Measurements from ENCODE around the gene APP. TPM values are rescaled to one million over a fixed set of nuclear protein-coding genes. Genes with fewer than 3 reads are reported as not detected.

APP gene
- total RNA-seq, 2 donors from 2014 or later = 460 to 557 TPM

GRCh38 chr21:26188422-26188821 lies 17.9 kb upstream of the APP start:
- Mint-ChIP-seq H3K4me3 (no peak overlapping the region), H3K27ac (no peak overlapping the region), H3K36me3 (ENCODE audit: low read depth) (peaks cover 2% of the 10 kb centered on the region), H3K4me1 (no peaks in the 10 kb centered on the region), H3K9me3 (peaks cover 30% of the 10 kb centered on the region), H3K27me3 (ENCODE audit: insufficient read depth) (no peaks in the 10 kb centered on the region)
- peaks cover 11% of the 10 kb centered on the region for H3K9me3 ChIP-seq (ENCODE audit: control insufficient read depth, low read length)
- no peaks in the 10 kb centered on the region for H3K36me3 ChIP-seq (ENCODE audit: control insufficient read depth, insufficient read depth, low read length)
- H3K27ac ChIP-seq (ENCODE audit: low read depth, low read length) = no peak overlapping the region
- H3K4me1 ChIP-seq (ENCODE audit: control insufficient read depth, insufficient read depth, low read length) = no peaks in the 10 kb centered on the region
- TF ChIP-seq, protein P1, sequence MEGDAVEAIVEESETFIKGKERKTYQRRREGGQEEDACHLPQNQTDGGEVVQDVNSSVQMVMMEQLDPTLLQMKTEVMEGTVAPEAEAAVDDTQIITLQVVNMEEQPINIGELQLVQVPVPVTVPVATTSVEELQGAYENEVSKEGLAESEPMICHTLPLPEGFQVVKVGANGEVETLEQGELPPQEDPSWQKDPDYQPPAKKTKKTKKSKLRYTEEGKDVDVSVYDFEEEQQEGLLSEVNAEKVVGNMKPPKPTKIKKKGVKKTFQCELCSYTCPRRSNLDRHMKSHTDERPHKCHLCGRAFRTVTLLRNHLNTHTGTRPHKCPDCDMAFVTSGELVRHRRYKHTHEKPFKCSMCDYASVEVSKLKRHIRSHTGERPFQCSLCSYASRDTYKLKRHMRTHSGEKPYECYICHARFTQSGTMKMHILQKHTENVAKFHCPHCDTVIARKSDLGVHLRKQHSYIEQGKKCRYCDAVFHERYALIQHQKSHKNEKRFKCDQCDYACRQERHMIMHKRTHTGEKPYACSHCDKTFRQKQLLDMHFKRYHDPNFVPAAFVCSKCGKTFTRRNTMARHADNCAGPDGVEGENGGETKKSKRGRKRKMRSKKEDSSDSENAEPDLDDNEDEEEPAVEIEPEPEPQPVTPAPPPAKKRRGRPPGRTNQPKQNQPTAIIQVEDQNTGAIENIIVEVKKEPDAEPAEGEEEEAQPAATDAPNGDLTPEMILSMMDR (conservative IDR thresholded peaks at IDR 0.05) = no peak
- no peak overlapping the region for H3K9ac ChIP-seq (ENCODE audit: extremely low read depth, low read length, poor library complexity, severe bottlenecking)
- no peak for DNase-seq
- 96 to 97% methylated on average over 3 to 5 of the region's 5 CpGs for whole genome bisulfite sequencing, 2 experiments (ENCODE audit: insufficient coverage in 1 of 2, insufficient read length in 1 of 2)
- H3K27me3 ChIP-seq (ENCODE audit: control insufficient read depth, insufficient read depth, low read length, poor library complexity, severe bottlenecking) = no peaks in the 10 kb centered on the region
- no peak overlapping the region for H3K4me3 ChIP-seq (ENCODE audit: low read length)

- H3K4me3 Mint-ChIP-seq = no peak overlapping the region
Observed at GRCh38 chr21:26185446-26185845, 14.9 kb upstream of the APP start.

GRCh38 chr21:26185021-26185420 lies 14.5 kb upstream of the APP start:
- Histone ChIP-seq H3K4me1 (ENCODE audit: control insufficient read depth, insufficient read depth, low read length) (no peaks in the 10 kb centered on the region), H3K27me3 (ENCODE audit: control insufficient read depth, insufficient read depth, low read length, poor library complexity, severe bottlenecking) (no peaks in the 10 kb centered on the region), H3K4me3 (ENCODE audit: low read length) (no peak overlapping the region), H3K36me3 (ENCODE audit: control insufficient read depth, insufficient read depth, low read length) (no peaks in the 10 kb centered on the region), H3K9ac (ENCODE audit: extremely low read depth, low read length, poor library complexity, severe bottlenecking) (no peak overlapping the region), H3K9me3 (ENCODE audit: control insufficient read depth, low read length) (peaks cover 12% of the 10 kb centered on the region), H3K27ac (ENCODE audit: low read depth, low read length) (no peak overlapping the region)
- no peak overlapping the region for H3K4me3 Mint-ChIP-seq
- WGBS, 2 experiments (ENCODE audit: insufficient coverage in 1 of 2, insufficient read length in 1 of 2) = 89 to 92% methylated on average over 2 of the region's 2 CpGs
- no peaks in the 10 kb centered on the region for H3K27me3 Mint-ChIP-seq (ENCODE audit: insufficient read depth)
- H3K27ac Mint-ChIP-seq = no peak overlapping the region
- H3K4me1 Mint-ChIP-seq = no peaks in the 10 kb centered on the region
- DNase-seq = no peak
- TF ChIP-seq, protein P1 (conservative IDR thresholded peaks at IDR 0.05) = no peak
- no peaks in the 10 kb centered on the region for H3K36me3 Mint-ChIP-seq (ENCODE audit: low read depth)
- peaks cover 27% of the 10 kb centered on the region for H3K9me3 Mint-ChIP-seq

More at GRCh38 chr21:26185446-26185845, 14.9 kb upstream of the APP start:
- Mint-ChIP-seq H3K27ac (no peak overlapping the region), H3K27me3 (ENCODE audit: insufficient read depth) (no peaks in the 10 kb centered on the region), H3K9me3 (peaks cover 27% of the 10 kb centered on the region), H3K4me1 (no peaks in the 10 kb centered on the region), H3K36me3 (ENCODE audit: low read depth) (no peaks in the 10 kb centered on the region)
- no peaks in the 10 kb centered on the region for H3K36me3 ChIP-seq (ENCODE audit: control insufficient read depth, insufficient read depth, low read length)
- peaks cover 12% of the 10 kb centered on the region for H3K9me3 ChIP-seq (ENCODE audit: control insufficient read depth, low read length)
- H3K9ac ChIP-seq (ENCODE audit: extremely low read depth, low read length, poor library complexity, severe bottlenecking) = no peak overlapping the region
- no peak overlapping the region for H3K27ac ChIP-seq (ENCODE audit: low read depth, low read length)
- H3K4me1 ChIP-seq (ENCODE audit: control insufficient read depth, insufficient read depth, low read length) = no peaks in the 10 kb centered on the region
- no peaks in the 10 kb centered on the region for H3K27me3 ChIP-seq (ENCODE audit: control insufficient read depth, insufficient read depth, low read length, poor library complexity, severe bottlenecking)
- no peak for DNase-seq
- WGBS, 2 experiments (ENCODE audit: insufficient coverage in 1 of 2, insufficient read length in 1 of 2) = 80 to 100% methylated on average over 1 to 2 of the region's 2 CpGs
- H3K4me3 ChIP-seq (ENCODE audit: low read length) = no peak overlapping the region
- TF ChIP-seq, protein P1 (conservative IDR thresholded peaks at IDR 0.05) = no peak

Measured in endodermal cell (in vitro differentiated cells).